Left lung (tissue), 10 donors: ENCODE results near the gene ZNF467. TPM values are rescaled to one million over a fixed set of nuclear protein-coding genes. Genes with fewer than 3 reads are reported as not detected.

ENCODE experiments used
- ATAC-seq: fragments of 200-7000 bp; cut with Tn5 transposase; one replicate; pipeline ENCODE4 v1.9.1; 2020; ENCODE audit warnings: moderate library complexity
- DNase-seq, 4 donors: peaks; one replicate each; pipeline ENCODE4 v3.0.0-alpha.2; 2013 to 2020
- H3K27ac ChIP-seq, 2 donors: fragments of 200-600 bp; sonication (generic) in 1 of 2; one replicate each; pipeline versions ENCODE4 v1.5.0 to v1.8.0; 2020 to 2021
- H3K27me3 ChIP-seq, 2 donors: fragments of 200-600 bp; sonication (generic) in 1 of 2; one replicate each; pipeline versions ENCODE4 v1.5.0 to v1.8.0; 2020 to 2021
- H3K36me3 ChIP-seq, 2 donors: fragments of 200-600 bp; sonication (generic) in 1 of 2; one replicate each; pipeline versions ENCODE4 v1.5.0 to v1.8.0; 2020 to 2021
- H3K4me1 ChIP-seq, 2 donors: fragments of 200-600 bp; one replicate each; pipeline ENCODE4 v1.8.0; 2021
- H3K4me3 ChIP-seq, 2 donors: fragments of 200-600 bp; sonication (generic) in 1 of 2; one replicate each; pipeline versions ENCODE4 v1.5.0 to v1.8.0; 2020 to 2021; ENCODE audit warnings: mild to moderate bottlenecking in 1 of 2
- H3K9me3 ChIP-seq, 2 donors: fragments of 200-600 bp; sonication (generic) in 1 of 2; one replicate each; pipeline versions ENCODE4 v1.5.0 to v1.8.0; 2020 to 2021
- CTCF ChIP-seq, 2 donors: fragments of 200-600 bp; sonication (generic) in 1 of 2; IDR thresholded peaks; one replicate each; pipeline versions ENCODE4 v1.5.0 to v1.8.0; 2021; ENCODE audit warnings: antibody characterized with exemption in 2 of 2
- intact Hi-C, 2 donors: fragments of 100-400 bp; cut with DNase I; formaldehyde crosslinking; loops; one replicate each; pipeline versions ENCODE4 v1.11.2 to v1.14.2; 2022
- polyA plus RNA-seq, 6 donors: library from polyadenylated mRNA; unstranded; fragments of 120-200 nt; gene quantifications; one replicate each; pipeline ENCODE4 v1.2.1, GENCODE V29; 2013; ENCODE audit not compliant: insufficient read length in 6 of 6
- total RNA-seq, 2 donors: library from RNA; stranded (reverse); fragmentation: NEBNext Ultra II Directional; extraction: Animal tissue kit (Norgen Biotek cat#: 25700); gene quantifications; one replicate each; pipeline ENCODE4 v1.2.1, GENCODE V29; 2021
- donor health status: DM: no; HTN: yes; CAD: no.
- donor health status: DM: no; HTN: no; CAD: no.

The ZNF467 gene
- total and polyA plus RNA-seq, 8 donors = 20.8 to 36.9 (median 29.3) TPM

DNA sequence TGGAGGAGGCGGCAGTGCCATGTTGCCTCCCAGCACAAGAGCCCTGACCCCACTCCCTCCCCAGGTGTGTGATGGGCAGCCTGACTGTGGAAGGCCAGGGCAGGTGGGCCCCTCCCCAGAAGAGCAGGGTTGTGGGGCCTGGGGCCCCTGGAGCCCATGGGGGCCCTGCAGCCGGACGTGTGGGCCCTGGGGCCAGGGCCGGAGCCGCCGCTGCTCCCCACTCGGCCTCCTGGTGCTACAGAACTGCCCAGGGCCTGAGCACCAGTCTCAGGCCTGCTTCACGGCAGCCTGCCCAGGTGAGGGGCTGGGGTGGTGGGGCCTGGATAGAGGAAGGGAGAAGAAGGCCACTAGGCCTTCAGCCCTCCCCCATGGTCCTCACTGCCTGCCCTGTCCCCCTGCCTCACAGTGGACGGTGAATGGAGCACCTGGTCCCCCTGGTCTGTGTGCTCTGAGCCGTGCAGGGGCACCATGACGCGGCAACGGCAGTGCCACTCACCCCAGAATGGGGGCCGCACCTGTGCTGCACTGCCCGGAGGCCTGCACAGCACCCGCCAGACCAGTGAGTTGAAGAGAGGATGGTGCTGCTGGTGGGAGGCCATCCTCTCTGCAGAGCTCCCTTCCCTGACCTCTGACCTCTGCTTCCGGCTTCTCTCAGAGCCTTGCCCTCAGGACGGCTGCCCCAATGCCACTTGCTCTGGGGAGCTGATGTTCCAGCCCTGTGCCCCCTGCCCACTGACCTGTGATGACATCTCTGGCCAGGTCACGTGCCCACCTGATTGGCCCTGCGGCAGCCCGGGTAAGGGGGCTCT, 18.2 kb upstream of the ZNF467 start:
- H3K4me1 ChIP-seq = peaks cover 0 to 12% of the 10 kb centered on the region in 2 donors
- no peaks in the 10 kb centered on the region for H3K36me3 ChIP-seq
- intact Hi-C loops = no loop called here
- H3K4me3 ChIP-seq = no peak overlapping the region
- no peak for TF ChIP-seq CTCF (IDR thresholded peaks at IDR 0.05)
- H3K27me3 ChIP-seq = peaks cover 15 to 50% of the 10 kb centered on the region in 2 donors
- DNase-seq = no peak
- H3K27ac ChIP-seq = no peak overlapping the region
- ATAC-seq = no peak
- H3K9me3 ChIP-seq = no peaks in the 10 kb centered on the region

GRCh38 chr7:149790754-149791360, 17.5 kb upstream of the ZNF467 start:
- TF ChIP-seq CTCF (IDR thresholded peaks at IDR 0.05) = no peak
- H3K27me3 ChIP-seq = peaks cover 15 to 50% of the 10 kb centered on the region in 2 donors
- no peak overlapping the region for H3K27ac ChIP-seq
- no peaks in the 10 kb centered on the region for H3K9me3 ChIP-seq
- intact Hi-C loops = no loop called here
- peaks cover 0 to 12% of the 10 kb centered on the region in 2 donors for H3K4me1 ChIP-seq
- H3K36me3 ChIP-seq = no peaks in the 10 kb centered on the region
- no peak for ATAC-seq
- H3K4me3 ChIP-seq = no peak overlapping the region
- DNase-seq = no peak

GRCh38 chr7:149790146-149790548, 16.8 kb upstream of the ZNF467 start:
- H3K4me3 ChIP-seq = no peak overlapping the region
- no peaks in the 10 kb centered on the region for H3K36me3 ChIP-seq
- peak; percentile 34 to 59 for TF ChIP-seq CTCF (IDR thresholded peaks at IDR 0.05)
- peaks cover 15 to 50% of the 10 kb centered on the region in 2 donors for H3K27me3 ChIP-seq
- H3K9me3 ChIP-seq = no peaks in the 10 kb centered on the region
- DNase-seq (peak in 2 of 4 donors; percentile 43 to 94), ATAC-seq (peak; percentile 70)
- intact Hi-C loops = no loop called here
- no peak overlapping the region for H3K27ac ChIP-seq
- H3K4me1 ChIP-seq = peaks cover 0 to 12% of the 10 kb centered on the region in 2 donors

DNA sequence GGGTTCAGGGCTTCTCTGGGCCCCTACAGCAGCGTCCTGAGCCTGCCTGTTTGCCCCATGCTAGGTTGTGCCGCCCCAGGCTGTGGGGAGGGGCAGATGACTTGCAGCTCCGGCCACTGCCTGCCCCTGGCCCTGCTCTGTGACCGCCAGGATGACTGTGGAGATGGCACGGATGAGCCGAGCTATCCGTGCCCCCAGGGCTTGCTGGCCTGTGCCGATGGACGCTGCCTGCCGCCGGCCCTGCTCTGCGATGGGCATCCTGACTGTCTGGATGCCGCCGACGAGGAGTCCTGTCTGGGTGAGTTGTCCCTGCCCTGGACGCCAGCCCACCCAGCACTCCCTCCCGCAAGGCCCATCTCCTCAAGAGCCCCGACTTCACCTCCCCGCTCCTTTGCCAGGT, 15.7 kb upstream of the ZNF467 start:
- DNase-seq (no peak), ATAC-seq (no peak)
- Histone ChIP-seq H3K4me1 (peaks cover 0 to 12% of the 10 kb centered on the region in 2 donors), H3K27me3 (peaks cover 15 to 50% of the 10 kb centered on the region in 2 donors), H3K4me3 (no peak overlapping the region), H3K36me3 (no peaks in the 10 kb centered on the region), H3K27ac (no peak overlapping the region), H3K9me3 (no peaks in the 10 kb centered on the region)
- no peak for TF ChIP-seq CTCF (IDR thresholded peaks at IDR 0.05)
- intact Hi-C loops = no loop called here

- Histone ChIP-seq H3K9me3 (no peaks in the 10 kb centered on the region), H3K4me1 (peaks cover 0 to 12% of the 10 kb centered on the region in 2 donors), H3K27me3 (peaks cover 15 to 50% of the 10 kb centered on the region in 2 donors), H3K36me3 (no peaks in the 10 kb centered on the region), H3K4me3 (no peak overlapping the region), H3K27ac (no peak overlapping the region)
- no peak for TF ChIP-seq CTCF (IDR thresholded peaks at IDR 0.05)
- intact Hi-C loops = no loop called here
- DNase-seq (peak in 1 of 4 donors; percentile 71), ATAC-seq (no peak)
Observed at GRCh38 chr7:149788300-149788851, 15.0 kb upstream of the ZNF467 start.
